HepG2 (cell line): ENCODE data around the gene CCDC142. TPM values are rescaled to one million over a fixed set of nuclear protein-coding genes. Genes with fewer than 3 reads are reported as not detected.

Experiments used
- AKAP8 ChIP-seq: sonication (generic); formaldehyde crosslinking; IDR thresholded peaks from 2 replicates; pipeline ENCODE4 v1.5.1; 2020; ENCODE audit warnings: mild to moderate bottlenecking, missing genetic modification reagents
- CHD4 ChIP-seq: fragments of 200-600 bp; sonication (generic); IDR thresholded peaks from 2 replicates; pipeline ENCODE4 v1.7.0; 2017; ENCODE audit warnings: mild to moderate bottlenecking, low read length, borderline replicate concordance
- GATAD1 ChIP-seq: IDR thresholded peaks from 2 replicates; pipeline ENCODE4 v1.6.1; 2016; ENCODE audit warnings: missing genetic modification reagents, missing compliant biosample characterization
- JUN ChIP-seq: sonication (generic); formaldehyde crosslinking; IDR thresholded peaks from 2 replicates; pipeline ENCODE4 v1.4.0; 2020; ENCODE audit warnings: mild to moderate bottlenecking, missing genetic modification reagents
- KLF13 ChIP-seq: sonication (generic); formaldehyde crosslinking; IDR thresholded peaks from 2 replicates; pipeline ENCODE4 v1.4.0; 2020; ENCODE audit warnings: mild to moderate bottlenecking, missing genetic modification reagents
- LRRFIP1 ChIP-seq: sonication (generic); formaldehyde crosslinking; conservative IDR thresholded peaks from 2 replicates; pipeline ENCODE4 v1.4.0; 2020; ENCODE audit warnings: missing genetic modification reagents
- MED8 ChIP-seq: sonication (generic); formaldehyde crosslinking; IDR thresholded peaks from 2 replicates; pipeline ENCODE4 v1.8.1; 2023; ENCODE audit warnings: mild to moderate bottlenecking, missing genetic modification reagents; ENCODE audit not compliant: insufficient replicate concordance
- NPAS2 ChIP-seq: sonication (generic); formaldehyde crosslinking; IDR thresholded peaks from 2 replicates; pipeline ENCODE4 v1.8.0; 2022; ENCODE audit warnings: mild to moderate bottlenecking, missing genetic modification reagents, borderline replicate concordance
- TBL1XR1 ChIP-seq: fragments of 150-350 bp; IDR thresholded peaks from 2 replicates; pipeline ENCODE4 v1.6.1; 2014; ENCODE audit warnings: borderline replicate concordance, low read length; ENCODE audit not compliant: partially characterized antibody
- U2AF2 ChIP-seq: fragments of 200-400 bp; formaldehyde crosslinking; IDR thresholded peaks from 2 replicates; pipeline ENCODE4 v1.6.1; 2017; ENCODE audit warnings: low read depth, mild to moderate bottlenecking, low read length
- ZNF276 ChIP-seq: sonication (generic); formaldehyde crosslinking; IDR thresholded peaks from 2 replicates; pipeline ENCODE4 v1.4.0; 2020; ENCODE audit warnings: mild to moderate bottlenecking, low read depth, missing genetic modification reagents
- ZNF30 ChIP-seq: sonication (generic); formaldehyde crosslinking; IDR thresholded peaks from 2 replicates; pipeline ENCODE4 v1.5.0; 2020; ENCODE audit warnings: mild to moderate bottlenecking, missing genetic modification reagents
- ZNF337 ChIP-seq: sonication (generic); formaldehyde crosslinking; IDR thresholded peaks from 2 replicates; pipeline ENCODE4 v1.5.1; 2020; ENCODE audit warnings: missing genetic modification reagents, low read depth, mild to moderate bottlenecking, borderline replicate concordance
- ZNF547 ChIP-seq: sonication (generic); formaldehyde crosslinking; IDR thresholded peaks from 2 replicates; pipeline ENCODE4 v1.5.1; 2020; ENCODE audit warnings: mild to moderate bottlenecking, missing genetic modification reagents
- ZNF790 ChIP-seq: sonication (generic); formaldehyde crosslinking; IDR thresholded peaks from 2 replicates; pipeline ENCODE4 v1.8.0; 2022; ENCODE audit warnings: missing genetic modification reagents, mild to moderate bottlenecking, borderline replicate concordance
- polyA plus RNA-seq, 8 experiments: library from polyadenylated mRNA; depleted of rRNA in 3 of 8; stranded (reverse) in 7 of 8; unstranded in 1 of 8; fragments of >200 nt; fragmentation: Illumina TruSeq in 4 of 8; extraction: Trizol in 4 of 8; gene quantifications; 2 replicates each; pipeline versions ENCODE4 v1.2.1 to v1.2.3, GENCODE V29; 2011 to 2016; ENCODE audit warnings: low read depth in 4 of 8, missing spikeins in 1 of 8, mixed read lengths in 1 of 8; ENCODE audit not compliant: insufficient read depth in 1 of 8
- total RNA-seq, 5 experiments: library from RNA; depleted of rRNA; stranded (reverse); fragments of >200 nt; fragmentation: Illumina TruSeq; extraction: Trizol; gene quantifications; 2 replicates each; pipeline ENCODE4 v1.2.3, GENCODE V29; 2016; ENCODE audit warnings: low read depth in 1 of 5
- TF ChIP-seq, protein P1 (sequence below), 2 experiments: sonication (generic) in 1 of 2; formaldehyde crosslinking in 1 of 2; IDR thresholded peaks; 2 replicates each; pipeline versions ENCODE4 v1.5.1 to v1.6.1; 2011 to 2020; ENCODE audit warnings: borderline replicate concordance in 1 of 2, low read depth in 1 of 2, low read length in 1 of 2, mild to moderate bottlenecking in 1 of 2, missing genetic modification reagents in 1 of 2, moderate library complexity in 1 of 2
- TF ChIP-seq, protein P2 (sequence below): sonication (generic); formaldehyde crosslinking; IDR thresholded peaks from 2 replicates; pipeline ENCODE4 v1.4.0; 2020; ENCODE audit warnings: mild to moderate bottlenecking, missing genetic modification reagents

Gene CCDC142
- total and polyA plus RNA-seq, 2 of the 13 experiments (the other 11 are each of a cell fraction or from before 2014, with no cell fraction given): 14.7 to 30.4 TPM

DNA sequence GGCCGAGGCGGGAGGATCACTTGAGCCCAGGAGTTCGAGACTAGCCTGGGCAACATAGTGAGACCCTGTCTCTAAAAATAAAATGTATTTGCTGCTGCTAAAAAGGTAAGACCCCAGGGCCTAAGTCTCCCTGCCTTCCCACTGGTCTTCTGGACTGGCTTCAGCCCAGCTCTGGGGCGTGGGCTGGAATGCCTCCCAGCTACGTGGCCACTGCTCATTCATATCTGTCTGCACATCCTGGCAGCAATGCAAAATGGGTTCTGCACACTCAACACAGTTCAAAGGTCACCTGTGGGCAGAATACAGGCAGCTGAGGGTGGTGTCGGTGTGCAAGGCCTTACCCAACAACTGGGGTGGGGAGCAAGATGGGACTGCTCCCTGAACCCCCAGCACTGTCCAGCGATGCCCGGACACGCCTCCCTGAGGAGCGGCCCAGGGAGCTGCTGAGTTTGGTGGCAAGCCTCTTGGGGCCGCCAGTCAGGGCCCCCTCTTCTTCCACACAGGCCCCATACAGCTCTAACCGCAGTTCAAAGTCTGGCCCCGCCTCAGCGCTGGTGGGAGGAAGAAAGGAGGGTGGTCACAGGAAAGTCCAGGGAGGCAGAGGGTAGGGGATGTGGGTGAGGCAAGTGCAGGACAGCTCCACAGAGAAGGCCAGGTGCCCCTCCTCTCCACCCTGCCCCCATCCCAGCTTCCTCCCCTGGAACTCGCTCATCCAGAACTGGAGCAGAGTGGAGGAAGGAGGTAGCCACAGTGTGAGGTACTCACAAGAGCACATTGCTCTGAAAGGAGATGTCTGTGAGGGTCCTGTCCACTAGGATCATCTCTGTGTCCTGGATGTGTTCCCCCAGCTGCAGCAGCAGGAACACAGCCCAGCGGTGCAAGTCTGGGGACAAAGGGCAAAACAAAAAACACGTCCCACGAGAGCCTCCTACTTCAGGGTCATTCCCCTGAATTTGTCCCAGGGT, 53.0 kb downstream of the CCDC142 start (continued):
- TF ChIP-seq KLF13 (CRISPR knock-in tag) (no peak), NPAS2 (no peak), JUN (peak; percentile 66; the same call in 1 of the 2 replicates), ZNF337 (CRISPR knock-in tag) (0 out of 2 replicates have a peak, but pooled peaks have one; percentile 85), AKAP8 (CRISPR knock-in tag) (peak; percentile 88), ZNF790 (CRISPR knock-in tag) (peak; percentile 17; the same call in 1 of the 2 replicates), GATAD1 (CRISPR knock-in tag) (peak; percentile 44; the same call in 1 of the 2 replicates), ZNF276 (peak; percentile 79; the same call in 1 of the 2 replicates), U2AF2 (no peak), CHD4 (peak; percentile 97; the same call in 1 of the 2 replicates), MED8 (CRISPR knock-in tag) (peak; percentile 34), TBL1XR1 (peak; percentile 49), LRRFIP1 (CRISPR knock-in tag) (no peak), ZNF547 (CRISPR knock-in tag) (peak; percentile 80), ZNF30 (no peak)
- TF ChIP-seq, protein P1, sequence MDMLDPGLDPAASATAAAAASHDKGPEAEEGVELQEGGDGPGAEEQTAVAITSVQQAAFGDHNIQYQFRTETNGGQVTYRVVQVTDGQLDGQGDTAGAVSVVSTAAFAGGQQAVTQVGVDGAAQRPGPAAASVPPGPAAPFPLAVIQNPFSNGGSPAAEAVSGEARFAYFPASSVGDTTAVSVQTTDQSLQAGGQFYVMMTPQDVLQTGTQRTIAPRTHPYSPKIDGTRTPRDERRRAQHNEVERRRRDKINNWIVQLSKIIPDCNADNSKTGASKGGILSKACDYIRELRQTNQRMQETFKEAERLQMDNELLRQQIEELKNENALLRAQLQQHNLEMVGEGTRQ (IDR thresholded peaks at IDR 0.05; ENCODE audit: low read depth, low read length): no peak
- TF ChIP-seq, protein P1 (CRISPR knock-in tag; IDR thresholded peaks at IDR 0.05; ENCODE audit: borderline replicate concordance): no peak
- TF ChIP-seq, protein P2, sequence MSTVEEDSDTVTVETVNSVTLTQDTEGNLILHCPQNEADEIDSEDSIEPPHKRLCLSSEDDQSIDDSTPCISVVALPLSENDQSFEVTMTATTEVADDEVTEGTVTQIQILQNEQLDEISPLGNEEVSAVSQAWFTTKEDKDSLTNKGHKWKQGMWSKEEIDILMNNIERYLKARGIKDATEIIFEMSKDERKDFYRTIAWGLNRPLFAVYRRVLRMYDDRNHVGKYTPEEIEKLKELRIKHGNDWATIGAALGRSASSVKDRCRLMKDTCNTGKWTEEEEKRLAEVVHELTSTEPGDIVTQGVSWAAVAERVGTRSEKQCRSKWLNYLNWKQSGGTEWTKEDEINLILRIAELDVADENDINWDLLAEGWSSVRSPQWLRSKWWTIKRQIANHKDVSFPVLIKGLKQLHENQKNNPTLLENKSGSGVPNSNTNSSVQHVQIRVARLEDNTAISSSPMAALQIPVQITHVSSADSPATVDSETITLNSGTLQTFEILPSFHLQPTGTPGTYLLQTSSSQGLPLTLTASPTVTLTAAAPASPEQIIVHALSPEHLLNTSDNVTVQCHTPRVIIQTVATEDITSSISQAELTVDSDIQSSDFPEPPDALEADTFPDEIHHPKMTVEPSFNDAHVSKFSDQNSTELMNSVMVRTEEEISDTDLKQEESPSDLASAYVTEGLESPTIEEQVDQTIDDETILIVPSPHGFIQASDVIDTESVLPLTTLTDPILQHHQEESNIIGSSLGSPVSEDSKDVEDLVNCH (CRISPR knock-in tag): peak; percentile 73; the same call in 1 of the 2 replicates
